Retinal pigment epithelial cell (primary cell): Measurements from ENCODE around the gene ITPKA.

Experiments used
- DNase-seq: peaks from one replicate; pipeline ENCODE4 v3.0.0-alpha.2; 2010; ENCODE audit warnings: low read depth
- H3K4me3 ChIP-seq: 2 replicates; pipeline ENCODE4 v1.5.1; 2011; ENCODE audit warnings: mild to moderate bottlenecking, low read length, control low read depth, moderate library complexity
- TF ChIP-seq, protein P1 (sequence below): conservative IDR thresholded peaks from 2 replicates; pipeline ENCODE4 v1.5.1; 2011; ENCODE audit warnings: low read depth, low read length, control low read depth, inconsistent platforms

ITPKA gene

DNA sequence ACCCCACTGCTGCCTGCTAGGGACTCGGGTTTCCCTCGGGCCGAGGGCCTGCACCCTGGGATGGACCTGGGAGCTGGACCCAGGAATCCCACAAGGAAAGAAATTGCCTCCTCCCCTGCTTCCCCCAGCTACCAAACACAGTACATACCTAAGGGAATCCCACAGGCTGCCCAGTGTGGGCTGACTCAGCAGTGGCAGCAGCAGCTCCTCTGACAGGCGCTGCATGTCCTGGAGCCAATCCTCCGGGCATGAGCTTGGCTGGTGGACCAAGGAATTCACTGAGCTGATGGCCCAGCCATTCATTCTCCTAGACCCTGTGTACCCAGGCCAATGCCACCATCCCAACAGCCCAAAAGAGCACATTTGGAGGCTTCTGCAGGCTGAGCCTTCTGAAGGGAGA lies 29.4 kb downstream of the ITPKA start:
- no peak for DNase-seq
- TF ChIP-seq, protein P1, sequence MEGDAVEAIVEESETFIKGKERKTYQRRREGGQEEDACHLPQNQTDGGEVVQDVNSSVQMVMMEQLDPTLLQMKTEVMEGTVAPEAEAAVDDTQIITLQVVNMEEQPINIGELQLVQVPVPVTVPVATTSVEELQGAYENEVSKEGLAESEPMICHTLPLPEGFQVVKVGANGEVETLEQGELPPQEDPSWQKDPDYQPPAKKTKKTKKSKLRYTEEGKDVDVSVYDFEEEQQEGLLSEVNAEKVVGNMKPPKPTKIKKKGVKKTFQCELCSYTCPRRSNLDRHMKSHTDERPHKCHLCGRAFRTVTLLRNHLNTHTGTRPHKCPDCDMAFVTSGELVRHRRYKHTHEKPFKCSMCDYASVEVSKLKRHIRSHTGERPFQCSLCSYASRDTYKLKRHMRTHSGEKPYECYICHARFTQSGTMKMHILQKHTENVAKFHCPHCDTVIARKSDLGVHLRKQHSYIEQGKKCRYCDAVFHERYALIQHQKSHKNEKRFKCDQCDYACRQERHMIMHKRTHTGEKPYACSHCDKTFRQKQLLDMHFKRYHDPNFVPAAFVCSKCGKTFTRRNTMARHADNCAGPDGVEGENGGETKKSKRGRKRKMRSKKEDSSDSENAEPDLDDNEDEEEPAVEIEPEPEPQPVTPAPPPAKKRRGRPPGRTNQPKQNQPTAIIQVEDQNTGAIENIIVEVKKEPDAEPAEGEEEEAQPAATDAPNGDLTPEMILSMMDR = no peak
- H3K4me3 ChIP-seq = no peak overlapping the region

DNA sequence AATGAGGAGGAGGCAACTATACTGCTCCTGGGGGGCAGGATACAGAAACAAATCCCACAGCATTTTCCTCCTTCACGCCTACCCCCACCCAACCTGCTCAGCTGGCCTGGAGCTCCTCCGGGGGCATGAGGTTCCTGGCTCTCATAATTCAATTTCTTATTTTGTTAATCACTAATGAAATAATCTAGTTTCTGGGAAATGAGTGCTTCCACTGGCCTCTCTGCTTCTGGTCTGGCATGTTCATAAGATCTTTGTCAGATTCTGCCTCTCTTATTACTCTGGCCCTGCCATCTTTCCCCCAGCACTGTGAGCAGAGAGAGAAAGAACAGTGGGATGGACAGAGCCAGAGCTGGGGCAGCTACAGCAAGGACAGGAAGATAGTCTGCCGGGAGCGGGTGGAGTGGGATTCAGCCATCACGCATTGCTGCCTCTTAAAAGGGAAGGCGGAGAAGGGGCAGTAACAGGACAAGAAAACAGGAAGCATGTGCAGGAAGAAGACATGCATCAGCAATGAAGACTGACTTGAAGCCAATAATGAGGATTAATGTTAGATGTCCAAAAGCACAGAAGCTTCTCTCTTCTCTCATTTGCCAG lies 36.8 kb downstream of the ITPKA start:
- H3K4me3 ChIP-seq = no peak overlapping the region
- DNase-seq = no peak
- TF ChIP-seq, protein P1 = no peak

GRCh38 chr15:41535544-41535943 lies 41.9 kb downstream of the ITPKA start:
- TF ChIP-seq, protein P1 = no peak
- DNase-seq = no peak
- no peak overlapping the region for H3K4me3 ChIP-seq

DNA sequence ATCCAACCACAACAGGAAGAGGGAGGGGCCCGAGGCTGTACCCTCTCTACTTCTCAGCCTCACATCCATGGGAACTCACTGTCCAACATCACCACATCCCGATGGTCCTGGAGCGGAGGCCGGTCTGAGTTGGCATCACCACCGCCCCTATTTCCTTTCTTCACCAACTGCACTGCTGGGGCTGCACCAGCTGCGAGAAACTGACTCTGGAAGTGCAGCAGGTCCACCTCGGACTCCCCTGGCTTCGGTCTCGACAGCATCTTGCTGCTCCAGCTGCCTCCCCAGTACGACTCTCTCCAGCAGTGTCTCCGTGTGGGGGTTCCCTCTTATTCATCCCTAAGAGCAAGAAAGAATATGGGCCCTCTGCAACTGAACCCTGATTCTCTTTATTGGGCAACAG lies 43.2 kb downstream of the ITPKA start:
- H3K4me3 ChIP-seq = no peak overlapping the region
- TF ChIP-seq, protein P1 = no peak
- no peak for DNase-seq

DNA sequence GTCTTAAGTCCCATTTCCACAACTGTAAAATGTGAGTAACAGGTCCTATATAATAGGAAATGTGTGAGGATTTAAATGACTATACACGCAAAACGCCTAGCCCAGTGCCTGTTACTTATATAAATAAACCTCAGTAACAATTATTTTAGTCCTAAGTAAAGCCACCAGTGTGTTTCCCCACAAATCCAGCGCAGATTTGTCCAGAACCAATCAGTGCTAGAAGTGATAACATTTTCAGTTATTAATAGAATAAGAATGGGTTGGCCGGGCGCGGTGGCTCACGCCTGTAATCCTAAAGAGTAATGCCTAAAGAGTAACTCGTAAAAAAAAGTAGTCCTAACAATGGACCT lies 49.8 kb downstream of the ITPKA start:
- DNase-seq = no peak
- H3K4me3 ChIP-seq = peak overlapping the region; percentile 98
- TF ChIP-seq, protein P1 = no peak

GRCh38 chr15:41544650-41545015 lies 51.0 kb downstream of the ITPKA start:
- H3K4me3 ChIP-seq = no peak overlapping the region
- TF ChIP-seq, protein P1 = no peak
- no peak for DNase-seq

DNA sequence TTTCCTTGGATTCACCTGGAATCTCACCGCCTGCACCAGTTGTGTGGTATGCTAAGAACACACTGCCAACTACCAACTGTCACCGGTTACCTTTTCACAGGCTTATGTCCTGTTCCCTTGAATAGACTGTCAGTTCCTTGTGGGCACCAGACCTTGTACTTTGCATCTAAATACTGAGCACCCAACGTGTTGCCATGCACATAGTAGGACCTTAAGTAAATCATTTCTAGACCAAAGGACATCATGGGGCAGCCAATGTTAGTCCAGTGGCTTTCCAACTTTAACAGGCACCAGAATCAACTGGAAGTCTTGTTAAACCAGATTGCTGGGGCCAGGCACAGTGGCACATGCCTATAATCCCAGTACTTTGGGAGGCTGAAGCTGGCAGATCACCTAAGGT lies 51.5 kb downstream of the ITPKA start:
- TF ChIP-seq, protein P1 = no peak
- H3K4me3 ChIP-seq = no peak overlapping the region
- DNase-seq = no peak
